NCI-H2107 treated with DMSO at 0.1 percent for 48 hours (cell line): ENCODE measurements around the gene RPH3AL.
A peak's percentile ranks its signal among the peaks of the same experiment; 100 is the strongest.
"Not testable (repeated sequence)": the region's sequence is repeated elsewhere in the genome, so short reads cannot be mapped to it uniquely, and the experiment has no call there.

Experiments used
- DNase-seq: peaks from one replicate; lab custom pipeline; 2025; ENCODE audit not compliant: unreplicated experiment; lab: John Stamatoyannopoulos, UW

Gene RPH3AL

GRCh38 chr17:183021-183420, 169.6 kb downstream of the RPH3AL start:
- DNase-seq, result no peak

GRCh38 chr17:182050-182751, 170.4 kb downstream of the RPH3AL start:
- no peak for DNase-seq

- no peak for DNase-seq
These were observed 171.2 kb downstream of the RPH3AL start, which contains the start of gene DOC2B for GRCh38 chr17:181245-182049. DOC2B (minus strand) TSS chr17:181650; CDS start chr17:181479, 171 bp downstream.

- DNase-seq, result no peak
These were observed 172.0 kb downstream of the RPH3AL start for GRCh38 chr17:180381-181244.

- no peak for DNase-seq
These were observed 172.7 kb downstream of the RPH3AL start for GRCh38 chr17:179781-180380.

GRCh38 chr17:179066-179432, 173.6 kb downstream of the RPH3AL start:
- no peak for DNase-seq

- DNase-seq, result no peak
These were observed 174.1 kb downstream of the RPH3AL start for GRCh38 chr17:178292-179065.

- DNase-seq, result no peak
These were observed 174.8 kb downstream of the RPH3AL start for GRCh38 chr17:177762-178161.

- DNase-seq, result no peak
These were observed 175.5 kb downstream of the RPH3AL start for GRCh38 chr17:177155-177554.

- no peak for DNase-seq
These were observed 179.3 kb downstream of the RPH3AL start for GRCh38 chr17:173166-173911.

- no peak for DNase-seq
These were observed 180.2 kb downstream of the RPH3AL start for GRCh38 chr17:172401-172800.

GRCh38 chr17:171871-172270, 180.7 kb downstream of the RPH3AL start:
- DNase-seq, result no peak

- no peak for DNase-seq
These were observed 182.4 kb downstream of the RPH3AL start for GRCh38 chr17:170130-170670.

GRCh38 chr17:168614-169013, 184.0 kb downstream of the RPH3AL start:
- DNase-seq, result not testable (repeated sequence)

GRCh38 chr17:165939-166338, 186.7 kb downstream of the RPH3AL start:
- no peak for DNase-seq

- DNase-seq, result no peak
These were observed 188.0 kb downstream of the RPH3AL start for GRCh38 chr17:164303-165235.

- DNase-seq, result peak; percentile 5
These were observed 189.0 kb downstream of the RPH3AL start for GRCh38 chr17:163514-164098.

GRCh38 chr17:162689-163088, 189.9 kb downstream of the RPH3AL start:
- no peak for DNase-seq
